ENCODE data around the gene ALKBH3.

The ALKBH3 gene

DNA sequence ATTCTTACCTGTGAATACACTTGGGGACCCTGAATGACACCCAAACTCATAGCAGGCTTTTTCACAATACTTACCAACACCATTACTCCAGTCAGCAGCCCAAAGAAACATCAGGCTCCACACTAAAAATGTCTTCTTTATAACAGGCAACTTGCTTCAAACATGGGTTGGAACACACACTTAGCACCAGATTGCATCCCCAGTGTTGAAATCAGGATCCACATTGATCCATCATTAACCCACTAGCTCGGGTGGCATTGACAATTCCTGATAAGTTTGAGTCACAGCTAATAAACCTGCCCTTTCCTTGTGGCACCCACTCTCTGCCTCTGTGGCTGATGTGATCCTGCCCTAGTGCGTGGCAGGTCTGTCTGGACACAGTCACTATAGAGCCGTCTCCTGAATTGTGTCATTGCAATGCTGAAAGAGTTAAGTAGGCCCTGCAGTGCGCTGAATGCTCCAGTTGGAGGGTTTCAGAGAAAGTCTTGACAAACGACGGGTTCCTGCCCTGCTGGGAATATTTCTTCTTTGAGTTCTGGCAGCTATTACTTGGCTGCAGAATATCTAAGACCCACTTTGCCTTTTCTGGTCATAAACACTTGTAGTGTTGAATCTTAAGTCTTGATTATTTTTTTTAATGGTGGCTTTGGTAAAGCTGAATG is 42.2 kb downstream of the ALKBH3 start:
- no peak for DNase-seq (ENCODE audit: low read depth)

DNA sequence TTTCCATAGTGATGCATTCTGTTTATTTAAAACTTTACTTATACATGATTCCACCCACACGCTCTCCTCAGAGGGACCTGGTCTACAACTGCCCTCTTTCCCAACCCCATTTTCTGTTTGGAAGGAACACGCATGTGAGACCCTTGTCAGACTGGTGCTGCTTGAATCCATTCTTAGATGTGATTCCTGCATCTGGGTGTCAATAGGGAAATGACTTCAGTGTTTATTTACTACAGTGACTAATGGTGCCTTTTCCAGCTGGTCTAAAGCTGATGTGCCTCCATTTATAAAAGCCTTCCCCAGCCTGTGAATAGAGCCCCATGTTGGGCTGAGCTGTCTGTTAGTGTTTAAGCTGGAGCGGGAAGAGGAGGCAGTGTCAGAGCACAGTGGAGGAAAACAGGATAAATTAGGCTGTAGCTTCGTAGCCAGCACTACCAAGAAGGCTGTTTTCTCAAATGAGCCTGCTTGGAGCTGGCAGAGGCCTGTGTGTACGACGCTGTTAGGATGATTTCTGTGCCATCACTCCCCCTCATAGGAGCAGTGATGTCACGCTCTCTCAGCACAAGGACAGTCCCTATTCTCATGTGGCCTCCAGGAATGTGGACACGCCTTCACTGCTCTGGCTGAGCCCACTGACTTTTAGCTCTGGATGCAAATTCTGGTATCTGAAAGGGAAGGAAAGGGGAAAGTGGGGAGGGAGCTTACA is 42.9 kb downstream of the ALKBH3 start:
- DNase-seq (ENCODE audit: low read depth): no peak

- DNase-seq (ENCODE audit: low read depth): no peak
Observed at GRCh38 chr11:43924112-43924855, 43.7 kb downstream of the ALKBH3 start.

GRCh38 chr11:43925063-43925931 is 44.7 kb downstream of the ALKBH3 start:
- DNase-seq (ENCODE audit: low read depth): no peak

DNA sequence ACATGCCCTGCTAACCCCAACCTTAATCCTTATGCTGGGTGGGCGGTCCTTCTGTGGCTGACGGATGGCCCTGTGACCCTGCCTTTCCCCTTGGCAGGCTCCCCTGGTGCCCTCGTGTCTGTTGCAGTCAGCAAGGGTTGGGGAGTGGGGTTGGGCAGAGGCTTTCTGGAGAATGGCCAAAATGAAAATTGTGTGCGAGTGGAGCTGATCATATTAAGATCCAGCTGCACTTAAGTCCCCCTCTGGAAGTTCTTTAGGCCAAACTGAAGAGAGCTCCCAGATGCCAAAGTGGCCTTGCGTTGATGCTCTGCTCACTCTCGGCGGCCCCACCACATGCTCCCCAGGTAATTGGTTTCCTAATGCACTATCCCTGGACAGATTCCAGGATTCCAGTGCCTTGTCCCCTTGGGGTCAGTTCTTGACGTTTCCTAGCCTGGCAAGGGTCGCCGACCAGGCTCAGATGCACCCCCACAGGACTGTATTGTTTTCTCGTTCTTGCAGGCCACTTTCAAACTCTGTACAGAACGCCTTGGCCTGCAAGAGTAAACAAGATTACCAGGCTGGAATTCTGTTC is 45.4 kb downstream of the ALKBH3 start:
- DNase-seq (ENCODE audit: low read depth): no peak

GRCh38 chr11:43927070-43927469 is 46.4 kb downstream of the ALKBH3 start:
- no peak for DNase-seq (ENCODE audit: low read depth)

- no peak for DNase-seq (ENCODE audit: low read depth)
Observed at GRCh38 chr11:43927925-43928707, 47.5 kb downstream of the ALKBH3 start.

GRCh38 chr11:43928721-43929120 is 48.1 kb downstream of the ALKBH3 start:
- DNase-seq (ENCODE audit: low read depth): no peak

- DNase-seq (ENCODE audit: low read depth): no peak
Observed at GRCh38 chr11:43930868-43931716, 50.5 kb downstream of the ALKBH3 start.

GRCh38 chr11:43931717-43932039 is 51.0 kb downstream of the ALKBH3 start:
- DNase-seq (ENCODE audit: low read depth): no peak

- no peak for DNase-seq (ENCODE audit: low read depth)
Observed at GRCh38 chr11:43933226-43933607, 52.6 kb downstream of the ALKBH3 start.

DNA sequence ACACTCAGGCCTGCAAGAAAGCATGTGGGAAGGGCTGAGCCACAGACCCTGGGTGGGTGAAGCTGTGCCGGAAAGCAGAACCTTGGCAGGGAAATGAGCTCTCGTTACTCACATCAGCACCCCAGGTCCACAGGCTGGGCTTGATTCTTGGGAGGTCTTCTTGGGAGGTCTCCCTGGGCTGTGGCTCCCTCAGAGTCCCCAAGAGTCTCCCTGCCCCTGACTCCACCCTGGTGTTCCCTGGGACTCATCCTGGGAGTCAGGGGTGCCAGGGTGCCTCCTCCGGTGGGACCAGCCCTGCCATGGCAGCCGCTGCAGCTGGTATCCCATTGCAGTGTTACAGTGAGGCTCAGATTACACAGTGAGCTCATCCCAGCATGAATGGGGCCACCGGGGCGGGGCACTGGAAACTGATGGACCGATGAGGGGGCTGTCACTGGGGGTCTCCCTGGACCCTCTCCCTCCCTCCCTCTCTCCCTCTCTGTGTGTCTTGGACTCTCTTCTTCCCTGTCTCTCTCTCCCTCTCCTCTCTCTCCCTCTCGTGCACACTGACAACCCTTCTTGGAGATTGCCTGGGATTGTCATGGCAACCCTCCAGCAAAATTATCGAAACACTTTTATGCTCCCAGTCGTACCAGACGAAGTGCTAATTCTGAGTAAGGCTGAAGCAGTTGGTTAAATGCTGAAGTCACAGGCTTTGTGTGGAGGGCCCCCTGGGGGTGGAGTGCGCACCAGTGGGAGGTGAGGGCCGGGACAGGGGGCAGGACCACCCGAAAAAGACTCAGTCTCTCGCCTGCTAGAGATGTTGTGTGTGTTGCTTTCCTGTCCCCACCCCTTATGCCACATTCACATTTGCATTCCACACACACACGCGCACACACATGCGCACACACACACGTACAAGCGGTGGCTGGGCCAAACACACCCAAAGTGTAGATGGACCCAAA is 53.2 kb downstream of the ALKBH3 start:
- DNase-seq (ENCODE audit: low read depth): no peak

- DNase-seq (ENCODE audit: low read depth): no peak
Observed at GRCh38 chr11:43934601-43935423, 54.2 kb downstream of the ALKBH3 start.

DNA sequence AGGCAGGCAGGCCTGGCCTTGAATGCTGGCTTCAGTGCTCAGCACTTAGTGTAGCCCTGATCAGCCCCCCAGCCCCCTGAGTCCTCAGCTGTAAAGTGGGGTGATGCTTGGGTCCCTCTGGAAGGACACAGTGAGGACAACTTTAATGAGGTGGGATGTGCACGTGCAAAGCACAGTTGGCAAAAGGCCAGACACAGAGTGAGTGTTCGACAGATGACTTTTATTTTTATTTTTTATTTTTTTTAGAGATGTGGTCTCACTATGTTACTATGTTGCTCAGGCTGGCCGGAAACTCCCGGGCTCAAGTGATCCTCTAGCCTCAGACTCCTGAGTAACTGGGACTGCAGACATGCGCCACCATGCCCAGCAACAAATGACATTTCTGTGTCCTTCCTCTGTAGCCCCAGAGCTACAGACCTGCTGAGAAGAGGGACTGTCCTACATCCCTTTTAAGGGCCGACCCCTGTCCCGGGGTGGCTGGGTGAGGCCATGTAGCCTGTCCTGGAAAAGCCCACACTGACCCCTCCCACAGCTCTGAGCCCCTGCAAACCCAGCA is 54.9 kb downstream of the ALKBH3 start:
- DNase-seq (ENCODE audit: low read depth): no peak

GRCh38 chr11:43936076-43936475 is 55.4 kb downstream of the ALKBH3 start:
- no peak for DNase-seq (ENCODE audit: low read depth)

GRCh38 chr11:43937434-43938411 is 57.1 kb downstream of the ALKBH3 start:
- no peak for DNase-seq (ENCODE audit: low read depth)

Measured in fibroblast of the conjunctiva (primary cell).